ENCODE measurements around the gene MRPS7. TPM values are rescaled to one million over a fixed set of nuclear protein-coding genes. Genes with fewer than 3 reads are reported as not detected.

Gene MRPS7
- total and polyA plus RNA-seq, 9 of the 15 experiments (the other 6 are each of a cell fraction or from before 2014, with no cell fraction given): 107 to 244 (median 132) TPM

DNA sequence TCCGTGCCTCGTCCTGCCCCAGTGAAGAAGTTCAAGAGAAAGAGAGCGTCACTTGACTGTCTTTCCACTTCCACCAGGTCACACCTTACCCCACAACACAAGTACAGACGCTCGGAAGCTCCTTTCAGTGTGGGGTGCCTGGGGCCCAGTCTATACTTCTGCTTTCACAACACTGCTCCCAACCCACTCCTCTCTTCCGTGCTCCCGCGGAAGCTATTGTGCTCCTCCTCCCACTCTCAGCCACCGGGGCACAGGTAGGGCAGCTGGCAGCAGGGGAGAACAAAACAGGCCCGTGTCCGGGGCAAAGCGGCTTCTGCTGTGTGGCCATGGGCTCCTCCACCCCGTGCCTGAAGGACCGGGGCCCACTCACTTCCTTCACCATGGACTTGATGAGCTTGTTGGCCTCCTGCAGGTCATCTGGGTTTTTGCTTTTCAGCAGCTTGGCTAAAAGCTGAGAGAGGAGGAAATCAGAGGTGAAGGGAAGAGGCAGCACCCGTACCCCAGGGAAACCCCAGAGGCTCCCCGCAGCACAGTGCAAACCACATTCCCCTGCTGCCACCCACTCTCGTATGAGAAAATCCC lies 19.1 kb upstream of the MRPS7 start (continued):
- TF ChIP-seq, protein P1, sequence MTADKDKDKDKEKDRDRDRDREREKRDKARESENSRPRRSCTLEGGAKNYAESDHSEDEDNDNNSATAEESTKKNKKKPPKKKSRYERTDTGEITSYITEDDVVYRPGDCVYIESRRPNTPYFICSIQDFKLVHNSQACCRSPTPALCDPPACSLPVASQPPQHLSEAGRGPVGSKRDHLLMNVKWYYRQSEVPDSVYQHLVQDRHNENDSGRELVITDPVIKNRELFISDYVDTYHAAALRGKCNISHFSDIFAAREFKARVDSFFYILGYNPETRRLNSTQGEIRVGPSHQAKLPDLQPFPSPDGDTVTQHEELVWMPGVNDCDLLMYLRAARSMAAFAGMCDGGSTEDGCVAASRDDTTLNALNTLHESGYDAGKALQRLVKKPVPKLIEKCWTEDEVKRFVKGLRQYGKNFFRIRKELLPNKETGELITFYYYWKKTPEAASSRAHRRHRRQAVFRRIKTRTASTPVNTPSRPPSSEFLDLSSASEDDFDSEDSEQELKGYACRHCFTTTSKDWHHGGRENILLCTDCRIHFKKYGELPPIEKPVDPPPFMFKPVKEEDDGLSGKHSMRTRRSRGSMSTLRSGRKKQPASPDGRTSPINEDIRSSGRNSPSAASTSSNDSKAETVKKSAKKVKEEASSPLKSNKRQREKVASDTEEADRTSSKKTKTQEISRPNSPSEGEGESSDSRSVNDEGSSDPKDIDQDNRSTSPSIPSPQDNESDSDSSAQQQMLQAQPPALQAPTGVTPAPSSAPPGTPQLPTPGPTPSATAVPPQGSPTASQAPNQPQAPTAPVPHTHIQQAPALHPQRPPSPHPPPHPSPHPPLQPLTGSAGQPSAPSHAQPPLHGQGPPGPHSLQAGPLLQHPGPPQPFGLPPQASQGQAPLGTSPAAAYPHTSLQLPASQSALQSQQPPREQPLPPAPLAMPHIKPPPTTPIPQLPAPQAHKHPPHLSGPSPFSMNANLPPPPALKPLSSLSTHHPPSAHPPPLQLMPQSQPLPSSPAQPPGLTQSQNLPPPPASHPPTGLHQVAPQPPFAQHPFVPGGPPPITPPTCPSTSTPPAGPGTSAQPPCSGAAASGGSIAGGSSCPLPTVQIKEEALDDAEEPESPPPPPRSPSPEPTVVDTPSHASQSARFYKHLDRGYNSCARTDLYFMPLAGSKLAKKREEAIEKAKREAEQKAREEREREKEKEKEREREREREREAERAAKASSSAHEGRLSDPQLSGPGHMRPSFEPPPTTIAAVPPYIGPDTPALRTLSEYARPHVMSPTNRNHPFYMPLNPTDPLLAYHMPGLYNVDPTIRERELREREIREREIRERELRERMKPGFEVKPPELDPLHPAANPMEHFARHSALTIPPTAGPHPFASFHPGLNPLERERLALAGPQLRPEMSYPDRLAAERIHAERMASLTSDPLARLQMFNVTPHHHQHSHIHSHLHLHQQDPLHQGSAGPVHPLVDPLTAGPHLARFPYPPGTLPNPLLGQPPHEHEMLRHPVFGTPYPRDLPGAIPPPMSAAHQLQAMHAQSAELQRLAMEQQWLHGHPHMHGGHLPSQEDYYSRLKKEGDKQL (CRISPR knock-in tag; IDR thresholded peaks at IDR 0.05; ENCODE audit: borderline replicate concordance): no peak
- no peak for TF ChIP-seq STAT5A (IDR thresholded peaks at IDR 0.05; ENCODE audit: borderline replicate concordance, low read length)

DNA sequence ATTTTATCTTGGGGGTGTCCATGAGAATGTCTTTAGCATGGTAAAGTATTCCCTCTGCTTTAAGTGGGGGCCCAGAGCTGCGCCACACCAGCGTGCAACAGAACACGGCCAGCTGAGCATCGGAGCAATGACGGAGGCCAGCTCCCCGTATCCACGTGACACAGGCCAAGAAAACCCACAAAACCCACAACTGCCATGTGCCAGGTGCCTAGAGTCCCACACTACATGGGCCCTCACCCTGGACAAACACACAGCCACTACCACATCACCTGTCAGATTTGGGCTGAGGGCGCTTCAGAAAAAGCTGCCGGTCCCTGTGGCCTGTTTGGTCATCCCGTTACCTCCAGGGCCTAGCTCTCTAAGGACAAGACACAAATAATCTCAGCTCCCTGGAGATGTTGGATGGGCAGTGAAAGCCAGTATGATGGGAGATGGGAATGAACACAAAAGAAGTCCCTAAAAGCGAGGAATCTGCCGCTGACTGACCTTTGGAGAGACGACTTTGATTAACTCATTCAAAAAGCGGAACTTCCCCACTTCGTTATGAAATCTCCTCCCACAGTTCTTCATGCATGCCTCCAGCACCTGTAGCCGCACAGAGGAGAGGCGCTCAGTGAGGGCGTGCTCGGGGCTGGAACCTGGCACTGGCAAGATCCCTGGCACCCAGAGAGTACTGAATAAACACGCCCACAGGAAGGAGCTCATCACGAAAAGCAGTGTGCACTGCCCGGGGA lies 17.4 kb upstream of the MRPS7 start:
- Histone ChIP-seq H3K9ac (ENCODE audit: insufficient read depth in 1 of 2, low read depth in 2 of 2, low read length in 2 of 2) (no peak overlapping the region), H3K9me3 (replicated peaks; ENCODE audit: control insufficient read depth, insufficient read depth, low read depth, low read length) (no peaks in the 10 kb centered on the region), H3K4me1 (replicated peaks in 1 of 2; ENCODE audit: control insufficient read depth in 2 of 2, insufficient read depth in 2 of 2, low read length in 2 of 2) (peaks cover 19 to 34% of the 10 kb centered on the region in 2 experiments), H3K27ac (ENCODE audit: extremely low read depth, low read depth, low read length) (no peak overlapping the region), H3K9me1 (ENCODE audit: control insufficient read depth, insufficient read depth, low read length) (no peaks in the 10 kb centered on the region), H2AFZ (ENCODE audit: low read depth, low read length) (no peak overlapping the region), H3K4me2 (ENCODE audit: insufficient read depth, low read length) (no peak overlapping the region), H4K20me1 (replicated peaks; ENCODE audit: control insufficient read depth, insufficient read depth, low read length) (peaks cover 20% of the 10 kb centered on the region), H3K27me3 (ENCODE audit: control insufficient read depth in 2 of 2, insufficient read depth in 2 of 2, low read length in 2 of 2) (no peaks in the 10 kb centered on the region), H3K4me3 (no peak overlapping the region), H3K79me2 (ENCODE audit: control insufficient read depth, insufficient read depth, low read length) (peaks cover 13% of the 10 kb centered on the region), H3K36me3 (ENCODE audit: control insufficient read depth, insufficient read depth, low read length) (peaks cover 82% of the 10 kb centered on the region)
- intact Hi-C loops (cut with micrococcal nuclease) (no loop called here), in situ Hi-C loops (cut with MboI) (no loop called here)
- DNase-seq (ENCODE audit: extremely low read depth in 1 of 4, low spot score in 3 of 4): no peak
- no TSS peak for BruUV-seq (replicated peaks)
- TF ChIP-seq THRAP3 (IDR thresholded peaks at IDR 0.05; ENCODE audit: borderline replicate concordance): no peak
- TF ChIP-seq, protein P2, sequence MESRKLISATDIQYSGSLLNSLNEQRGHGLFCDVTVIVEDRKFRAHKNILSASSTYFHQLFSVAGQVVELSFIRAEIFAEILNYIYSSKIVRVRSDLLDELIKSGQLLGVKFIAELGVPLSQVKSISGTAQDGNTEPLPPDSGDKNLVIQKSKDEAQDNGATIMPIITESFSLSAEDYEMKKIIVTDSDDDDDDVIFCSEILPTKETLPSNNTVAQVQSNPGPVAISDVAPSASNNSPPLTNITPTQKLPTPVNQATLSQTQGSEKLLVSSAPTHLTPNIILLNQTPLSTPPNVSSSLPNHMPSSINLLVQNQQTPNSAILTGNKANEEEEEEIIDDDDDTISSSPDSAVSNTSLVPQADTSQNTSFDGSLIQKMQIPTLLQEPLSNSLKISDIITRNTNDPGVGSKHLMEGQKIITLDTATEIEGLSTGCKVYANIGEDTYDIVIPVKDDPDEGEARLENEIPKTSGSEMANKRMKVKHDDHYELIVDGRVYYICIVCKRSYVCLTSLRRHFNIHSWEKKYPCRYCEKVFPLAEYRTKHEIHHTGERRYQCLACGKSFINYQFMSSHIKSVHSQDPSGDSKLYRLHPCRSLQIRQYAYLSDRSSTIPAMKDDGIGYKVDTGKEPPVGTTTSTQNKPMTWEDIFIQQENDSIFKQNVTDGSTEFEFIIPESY (CRISPR knock-in tag; IDR thresholded peaks at IDR 0.05): peak; percentile 72; the same call in 1 of the 2 replicates
- ATAC-seq: no peak
- ChIA-PET CTCF (ENCODE audit: low intra/inter-chr PET ratio) (no interaction called here), POLR2A (interaction anchor here (0.7 to 4.0 kb wide), 5 partner anchors 13 to 162 kb away, joined by 3 to 21 read pairs (median 3); partner anchors contain the start of genes GGA3, GRB2 and MRPS7)
- 84% methylated on average over 22 of the region's 22 CpGs for WGBS (ENCODE audit: insufficient coverage, low coverage, missing lambda C conversion rate)
- no peak for FAIRE-seq

Data from K562 (cell line).